Measurements from ENCODE around the gene GPR37. TPM values are rescaled to one million over a fixed set of nuclear protein-coding genes. Genes with fewer than 3 reads are reported as not detected.

GPR37 gene
- total and polyA plus RNA-seq, 2 donors (not counting 3 experiments of a cell fraction or from before 2014, with no cell fraction given) = 0.92 to 2.1 TPM

- Histone ChIP-seq H3K9me3 (replicated peaks; ENCODE audit: control insufficient read depth, insufficient read depth, low read length) (no peaks in the 10 kb centered on the region), H3K27ac (ENCODE audit: insufficient read depth, low read depth, low read length) (no peak overlapping the region), H3K4me3 (replicated peaks in 1 of 3; ENCODE audit: insufficient read depth in 1 of 3, low read depth in 1 of 3, low read length in 3 of 3) (no peak overlapping the region), H3K9ac (replicated peaks; ENCODE audit: extremely low read depth, insufficient read depth, low read length) (no peak overlapping the region), H3K79me2 (ENCODE audit: control insufficient read depth, insufficient read depth, low read length) (no peaks in the 10 kb centered on the region), H3K27me3 (ENCODE audit: control insufficient read depth in 2 of 2, insufficient read depth in 2 of 2, low read length in 2 of 2) (no peaks in the 10 kb centered on the region), H3K4me2 (ENCODE audit: insufficient read depth, low read length) (no peak overlapping the region), H4K20me1 (replicated peaks; ENCODE audit: control insufficient read depth, extremely low read depth, insufficient read depth, low read length) (no peaks in the 10 kb centered on the region), H3K9me1 (replicated peaks; ENCODE audit: control insufficient read depth, extremely low read depth, insufficient read depth, low read length) (no peaks in the 10 kb centered on the region), H3K4me1 (ENCODE audit: control insufficient read depth, extremely low read depth, insufficient read depth, low read length) (peaks cover 14% of the 10 kb centered on the region), H3K36me3 (ENCODE audit: control insufficient read depth in 2 of 2, extremely low read depth in 1 of 2, insufficient read depth in 2 of 2, low read length in 2 of 2) (no peaks in the 10 kb centered on the region), H2AFZ (ENCODE audit: low read depth, low read length) (no peak overlapping the region)
- TF ChIP-seq CTCF (IDR thresholded peaks at IDR 0.05; ENCODE audit: extremely low read depth in 1 of 2, insufficient read depth in 1 of 2, low read depth in 1 of 2, low read length in 2 of 2) (no peak), MAX (IDR thresholded peaks at IDR 0.05; ENCODE audit: insufficient read depth, insufficient read length) (no peak), JUN (IDR thresholded peaks at IDR 0.05; ENCODE audit: borderline replicate concordance, insufficient read depth, insufficient read length, low read depth) (no peak), MYC (IDR thresholded peaks at IDR 0.05; ENCODE audit: low read depth, low read length) (no peak), GATA2 (IDR thresholded peaks at IDR 0.05; ENCODE audit: insufficient read depth, insufficient read length, low read depth, low read length) (no peak)
- POLR2A ChIA-PET = no interaction called here
- CTCF ChIA-PET = interaction anchor here (4.2 to 7.9 kb wide), 2 partner anchors 626 to 681 kb away, joined by 80 to 217 read pairs; no protein-coding TSS in a partner anchor
- DNase-seq (ENCODE audit: low read depth, low spot score) (no peak), FAIRE-seq (no peak)
- intact Hi-C loops (cut with micrococcal nuclease) = loop anchor here (5.0 kb wide), 1 partner anchor 694 kb away; no protein-coding TSS in a partner anchor
- dilution Hi-C loops (cut with MboI; ENCODE audit: extremely low pct_ligation_motif_present, low sequenced_read_pairs) = no loop called here
- no TSS peak for BruUV-seq (replicated peaks)
Observed at GRCh38 chr7:124781418-124781817, 15.8 kb upstream of the GPR37 start.

- H3K9me3 ChIP-seq (replicated peaks; ENCODE audit: control insufficient read depth, insufficient read depth, low read length) = no peaks in the 10 kb centered on the region
- no TSS peak for BruUV-seq (replicated peaks)
- ChIA-PET CTCF (interaction anchor here (7.9 kb wide), 1 partner anchor 680 kb away, joined by 217 read pairs; no protein-coding TSS in a partner anchor), POLR2A (no interaction called here)
- no peak overlapping the region for H3K4me3 ChIP-seq (replicated peaks in 1 of 3; ENCODE audit: insufficient read depth in 1 of 3, low read depth in 1 of 3, low read length in 3 of 3)
- H3K36me3 ChIP-seq (ENCODE audit: control insufficient read depth in 2 of 2, extremely low read depth in 1 of 2, insufficient read depth in 2 of 2, low read length in 2 of 2) = no peaks in the 10 kb centered on the region
- TF ChIP-seq EZH2 (IDR thresholded peaks at IDR 0.05; ENCODE audit: borderline replicate concordance, low read depth, low read length, severe bottlenecking) (no peak), POLR2AphosphoS5 (IDR thresholded peaks at IDR 0.05; ENCODE audit: insufficient read depth, low read depth, low read length) (no peak), POLR2A (IDR thresholded peaks at IDR 0.05; ENCODE audit: low read depth, low read length) (no peak), MYC (IDR thresholded peaks at IDR 0.05; ENCODE audit: low read depth, low read length) (no peak), JUN (IDR thresholded peaks at IDR 0.05; ENCODE audit: borderline replicate concordance, insufficient read depth, insufficient read length, low read depth) (no peak), MAX (IDR thresholded peaks at IDR 0.05; ENCODE audit: insufficient read depth, insufficient read length) (no peak), GATA2 (IDR thresholded peaks at IDR 0.05; ENCODE audit: insufficient read depth, insufficient read length, low read depth, low read length) (no peak)
- no peak for FAIRE-seq
- H3K27me3 ChIP-seq (ENCODE audit: control insufficient read depth in 2 of 2, insufficient read depth in 2 of 2, low read length in 2 of 2) = no peaks in the 10 kb centered on the region
- H3K27ac ChIP-seq (ENCODE audit: insufficient read depth, low read depth, low read length) = no peak overlapping the region
- no peak for DNase-seq (ENCODE audit: low read depth, low spot score)
- H2AFZ ChIP-seq (ENCODE audit: low read depth, low read length) = no peak overlapping the region
- peaks cover 14% of the 10 kb centered on the region for H3K4me1 ChIP-seq (ENCODE audit: control insufficient read depth, extremely low read depth, insufficient read depth, low read length)
- H4K20me1 ChIP-seq (replicated peaks; ENCODE audit: control insufficient read depth, extremely low read depth, insufficient read depth, low read length) = no peaks in the 10 kb centered on the region
- H3K4me2 ChIP-seq (ENCODE audit: insufficient read depth, low read length) = no peak overlapping the region
- dilution Hi-C loops (cut with MboI; ENCODE audit: extremely low pct_ligation_motif_present, low sequenced_read_pairs) = no loop called here
- intact Hi-C loops (cut with micrococcal nuclease) = loop anchor here (5.0 kb wide), 1 partner anchor 693 kb away; no protein-coding TSS in a partner anchor
- no peaks in the 10 kb centered on the region for H3K79me2 ChIP-seq (ENCODE audit: control insufficient read depth, insufficient read depth, low read length)
- no peak overlapping the region for H3K9ac ChIP-seq (replicated peaks; ENCODE audit: extremely low read depth, insufficient read depth, low read length)
- no peaks in the 10 kb centered on the region for H3K9me1 ChIP-seq (replicated peaks; ENCODE audit: control insufficient read depth, extremely low read depth, insufficient read depth, low read length)
Observed at GRCh38 chr7:124780608-124781007, 15.0 kb upstream of the GPR37 start.

All from endothelial cell of umbilical vein (primary cell).